ENCODE measurements around the gene LSM14A.
"Not testable (repeated sequence)": the region's sequence is repeated elsewhere in the genome, so short reads cannot be mapped to it uniquely, and the experiment has no call there.

LSM14A gene

DNA sequence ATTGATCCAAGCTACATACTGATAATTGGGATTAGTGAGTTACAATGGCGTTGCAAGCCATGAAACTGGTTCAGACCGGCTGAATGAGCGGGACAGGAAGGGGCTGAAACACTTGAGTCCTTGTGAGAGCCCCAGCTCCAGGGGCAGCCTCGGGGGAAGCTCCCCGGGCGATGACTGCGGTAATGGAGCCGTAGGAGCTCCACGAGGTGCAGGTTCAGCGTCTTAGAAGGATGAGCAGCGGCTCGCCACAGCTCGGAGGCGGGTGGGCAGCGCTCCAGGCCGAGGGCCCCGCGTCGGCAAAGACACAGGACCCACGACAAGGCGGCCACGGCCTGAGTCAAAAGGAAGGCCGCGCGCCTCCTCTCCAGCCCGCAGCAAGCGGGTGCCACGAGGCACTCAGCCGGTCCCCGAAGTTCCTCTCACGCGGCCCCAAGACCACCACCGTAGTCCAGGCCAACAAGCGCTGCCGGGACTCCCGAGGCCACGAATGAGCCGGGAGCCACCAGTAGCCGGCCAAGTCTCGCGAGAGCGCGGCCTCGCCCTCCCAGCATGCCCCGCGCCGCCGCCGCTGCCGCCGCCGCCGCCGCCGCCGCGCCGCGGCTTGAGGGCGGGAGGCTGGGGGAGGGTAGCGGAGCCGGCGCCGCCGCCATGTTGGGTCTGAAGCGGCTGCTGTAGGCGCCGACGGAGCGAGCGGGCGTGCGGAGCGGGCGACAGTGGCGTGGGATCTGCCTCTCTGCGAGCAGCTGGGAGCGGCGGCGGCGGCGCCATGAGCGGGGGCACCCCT, at the start of gene LSM14A:
Gene LSM14A, plus strand, starts transcription at position 628 of the 784 bp plus-strand sequence. Its CDS starts 139 bp downstream, at position 767.
- peak; percentile 92 for DNase-seq

DNA sequence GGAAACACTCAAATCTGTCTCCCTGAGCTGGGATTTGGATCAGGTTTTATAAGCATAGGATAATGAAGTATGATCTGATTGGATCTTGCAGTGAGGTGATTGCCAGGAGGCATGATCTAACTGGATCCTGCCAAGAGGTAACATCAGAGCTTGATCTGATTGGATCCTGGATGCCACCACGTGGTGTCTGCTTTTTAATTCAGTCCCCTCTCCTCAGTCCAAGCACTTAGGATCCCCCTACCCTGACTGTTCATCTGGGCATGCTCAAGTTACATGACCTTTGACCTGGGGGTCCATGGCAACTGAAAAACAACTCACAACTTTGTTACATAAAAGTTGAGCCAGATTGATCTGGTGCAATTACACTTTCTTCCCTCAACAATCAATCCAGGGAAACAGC, 47.5 kb upstream of the LSM14A start:
- no peak for DNase-seq

DNA sequence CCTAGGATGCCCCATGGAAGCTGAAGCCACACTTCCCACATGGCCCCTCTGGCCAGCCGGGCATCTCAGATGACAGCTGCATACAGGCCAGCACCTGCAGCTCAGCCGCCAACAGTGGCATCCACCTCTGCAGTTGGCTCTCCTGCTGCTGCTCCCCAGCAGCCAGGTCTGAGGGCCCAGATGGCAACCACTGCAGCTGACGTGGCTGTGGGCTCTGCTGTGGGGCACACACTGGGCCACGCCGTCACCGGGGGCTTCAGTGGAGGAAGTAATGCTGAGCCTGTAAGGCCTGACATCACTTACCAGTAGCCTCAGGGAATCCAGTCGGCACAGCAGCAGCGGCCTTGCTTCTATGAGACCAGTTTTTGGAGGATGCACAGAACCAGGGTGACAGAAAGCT, 45.3 kb upstream of the LSM14A start:
- DNase-seq = no peak

DNA sequence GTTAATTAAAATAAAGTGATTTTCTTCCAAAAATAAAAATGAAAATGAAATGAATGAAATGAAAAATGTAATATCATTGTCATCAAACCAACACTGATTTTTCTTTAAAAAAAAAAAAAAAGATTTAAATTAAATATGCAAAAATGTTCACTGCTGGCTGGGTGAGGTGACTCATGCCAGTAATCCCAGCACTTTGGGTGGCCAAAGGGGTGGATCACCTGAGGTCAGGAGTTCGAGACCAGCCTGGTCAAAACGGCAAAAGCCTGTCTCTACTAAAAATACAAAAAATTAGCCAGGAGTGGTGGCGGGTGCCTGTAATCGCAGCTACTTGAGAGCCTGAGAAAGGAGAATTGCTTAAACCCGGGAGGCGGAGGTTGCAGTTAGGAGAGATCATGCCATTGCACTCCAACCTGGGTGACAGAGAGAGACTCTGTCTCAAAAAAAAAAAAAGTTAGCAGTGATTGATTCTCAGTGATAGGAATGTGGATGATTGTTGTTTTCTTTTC, 44.6 kb upstream of the LSM14A start:
- DNase-seq = no peak

DNA sequence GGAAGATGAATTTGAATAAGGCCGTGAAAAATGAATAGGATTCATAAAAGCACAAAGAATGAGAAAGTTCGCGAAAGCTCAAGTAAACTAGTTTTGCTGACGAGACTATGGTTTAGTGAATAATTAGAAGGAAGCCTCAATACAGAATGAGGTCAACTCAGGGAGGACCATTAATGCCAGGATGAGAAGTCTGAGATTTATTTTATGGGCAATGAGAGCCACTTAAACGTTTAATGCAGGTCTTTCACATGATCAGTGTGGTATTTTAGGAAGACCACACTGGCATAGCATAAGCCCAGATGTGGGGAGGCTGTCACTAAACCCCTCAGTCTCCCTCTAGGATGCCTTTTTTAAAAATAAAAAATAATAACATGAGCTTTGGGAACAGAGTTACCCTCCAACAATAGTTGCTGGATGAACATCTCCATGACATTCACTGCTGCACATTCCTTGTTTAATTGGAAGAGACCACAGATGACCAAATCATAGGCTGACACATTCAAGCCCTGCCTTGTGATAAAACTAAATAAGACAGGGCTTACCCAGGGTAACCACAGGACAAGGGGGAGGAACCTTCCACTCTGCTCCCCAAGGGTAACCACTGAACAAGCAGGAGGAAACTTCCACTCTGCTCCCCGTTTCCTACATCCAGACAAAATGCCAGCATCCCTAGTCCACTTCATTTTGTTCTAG, 43.6 kb upstream of the LSM14A start:
- no peak for DNase-seq

DNA sequence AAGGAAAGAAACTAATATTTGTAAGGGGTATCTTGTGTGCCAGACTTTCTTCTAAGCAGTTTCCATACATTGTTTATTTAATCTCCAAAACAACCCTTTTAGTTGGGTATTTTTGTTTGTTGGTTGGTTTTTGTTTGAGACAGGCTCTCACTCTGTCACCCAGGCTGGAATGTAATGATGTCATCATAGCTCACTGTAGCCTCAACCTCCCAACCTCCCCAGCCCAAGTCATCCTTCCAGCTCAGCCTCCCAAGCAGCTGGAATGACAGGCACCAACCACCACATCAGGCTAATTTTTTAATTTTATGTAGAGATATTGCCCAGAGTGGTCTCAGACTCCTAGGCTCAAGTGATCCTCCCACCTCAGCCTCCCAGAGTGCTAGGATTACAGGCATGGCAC, 41.2 kb upstream of the LSM14A start:
- no peak for DNase-seq

DNA sequence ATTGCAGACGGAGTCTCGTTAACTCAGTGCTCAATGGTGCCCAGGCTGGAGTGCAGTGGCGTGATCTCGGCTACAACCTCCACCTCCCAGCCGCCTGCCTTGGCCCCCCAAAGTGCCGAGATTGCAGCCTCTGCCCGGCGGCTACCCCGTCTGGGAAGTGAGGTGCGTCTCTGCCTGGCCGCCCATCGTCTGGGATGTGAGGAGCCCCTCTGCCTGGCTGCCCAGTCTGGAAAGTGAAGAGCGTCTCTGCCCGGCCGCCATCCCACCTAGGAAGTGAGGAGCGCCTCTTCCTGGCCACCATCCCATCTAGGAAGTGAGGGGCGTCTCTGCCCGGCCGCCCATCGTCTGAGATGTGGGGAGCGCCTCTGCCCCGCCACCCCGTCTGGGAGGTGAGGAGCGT, 40.2 kb upstream of the LSM14A start:
- not testable (repeated sequence) for DNase-seq

DNA sequence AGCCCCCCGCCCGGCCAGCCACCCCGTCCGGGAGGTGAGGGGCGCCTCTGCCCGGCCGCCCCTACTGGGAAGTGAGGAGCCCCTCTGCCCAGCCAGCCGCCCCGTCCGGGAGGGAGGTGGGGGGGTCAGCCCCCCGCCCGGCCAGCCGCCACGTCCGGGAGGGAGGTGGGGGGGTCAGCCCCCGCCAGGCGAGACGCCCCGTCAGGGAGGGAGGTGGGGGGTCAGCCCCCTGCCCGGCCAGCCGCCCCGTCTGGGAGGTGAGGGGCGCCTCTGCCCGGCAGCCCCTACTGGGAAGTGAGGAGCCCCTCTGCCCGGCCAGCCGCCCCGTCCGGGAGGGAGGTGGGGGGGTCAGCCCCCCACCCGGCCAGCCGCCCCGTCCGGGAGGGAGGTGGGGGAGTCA, 39.6 kb upstream of the LSM14A start:
- DNase-seq = not testable (repeated sequence)

DNA sequence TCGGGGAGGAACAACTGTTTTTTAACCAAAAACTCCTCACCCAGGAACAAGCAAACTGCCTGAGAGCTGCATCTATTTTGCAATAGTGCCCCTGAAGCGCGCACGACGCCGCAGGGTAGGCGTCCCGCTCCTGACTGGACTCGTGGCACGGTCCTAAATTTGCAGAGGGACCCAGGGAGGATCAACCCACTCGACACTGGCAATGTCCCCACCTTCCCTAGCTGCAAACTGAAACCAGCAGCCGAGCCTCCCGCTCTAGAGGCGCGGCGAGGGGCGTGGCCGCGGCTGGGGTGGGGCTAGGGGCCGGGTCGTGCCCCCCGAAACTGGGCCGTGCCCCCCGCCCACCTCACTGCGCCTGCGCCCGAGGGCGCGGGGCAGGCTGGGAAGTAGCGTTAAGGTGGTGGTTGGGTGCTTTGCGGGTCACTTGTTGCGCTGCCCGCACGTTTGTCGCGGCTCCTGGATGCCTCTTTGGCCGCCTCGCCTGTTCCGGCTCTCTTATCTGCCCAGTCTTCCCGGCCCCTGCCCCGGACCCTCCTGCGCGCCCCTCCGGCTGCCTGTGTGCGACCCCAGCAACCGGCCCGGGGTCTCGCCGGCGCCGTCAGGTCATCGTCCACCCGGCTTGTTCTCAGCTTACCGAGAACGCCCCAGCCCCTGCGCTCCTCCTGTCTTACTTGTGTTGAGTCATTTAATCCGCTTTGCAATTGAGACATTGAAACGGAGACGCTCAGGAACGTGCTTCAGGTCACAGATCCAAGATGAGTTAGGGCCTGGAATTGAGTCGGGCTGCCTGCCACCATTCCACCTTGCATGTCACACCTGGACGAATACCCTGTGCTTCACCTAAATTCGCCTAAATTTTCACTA, 37.9 kb upstream of the LSM14A start:
- DNase-seq = peak; percentile 91

DNA sequence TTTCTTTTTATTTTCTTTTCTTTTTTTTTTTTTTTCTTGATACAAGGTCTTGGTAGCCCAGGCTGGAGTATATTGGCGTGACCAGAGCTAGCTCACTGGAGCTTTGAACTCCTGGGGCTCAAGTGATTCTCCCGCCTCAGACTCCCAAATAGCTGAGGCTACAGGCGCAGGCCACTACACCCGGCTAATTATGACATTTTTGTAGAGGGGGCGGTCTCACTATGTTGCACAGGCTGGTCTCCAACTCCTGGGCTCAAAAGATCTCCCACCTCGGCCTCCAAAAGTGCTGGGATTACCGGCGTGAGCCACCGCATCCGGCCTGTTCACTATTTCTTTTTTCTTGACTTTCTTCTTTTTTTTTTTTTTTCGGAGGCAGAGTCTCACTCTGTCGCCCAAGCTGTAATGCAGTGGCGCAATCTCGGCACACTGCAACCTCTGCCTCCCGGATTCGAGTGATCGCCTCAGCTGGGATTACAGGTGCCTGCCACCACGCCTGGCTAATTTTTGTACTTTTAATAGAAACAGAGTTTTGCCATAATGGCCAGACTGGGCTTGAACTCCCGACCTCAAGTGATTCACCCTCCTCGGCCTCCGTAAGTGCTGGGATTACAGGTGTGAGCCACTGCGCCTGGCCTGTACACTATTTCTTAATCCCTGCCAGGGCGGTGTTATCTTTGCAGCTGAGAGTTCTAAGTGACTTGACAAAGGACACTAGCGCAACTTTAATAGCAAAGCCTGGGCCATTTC, 37.1 kb upstream of the LSM14A start:
- no peak for DNase-seq

DNA sequence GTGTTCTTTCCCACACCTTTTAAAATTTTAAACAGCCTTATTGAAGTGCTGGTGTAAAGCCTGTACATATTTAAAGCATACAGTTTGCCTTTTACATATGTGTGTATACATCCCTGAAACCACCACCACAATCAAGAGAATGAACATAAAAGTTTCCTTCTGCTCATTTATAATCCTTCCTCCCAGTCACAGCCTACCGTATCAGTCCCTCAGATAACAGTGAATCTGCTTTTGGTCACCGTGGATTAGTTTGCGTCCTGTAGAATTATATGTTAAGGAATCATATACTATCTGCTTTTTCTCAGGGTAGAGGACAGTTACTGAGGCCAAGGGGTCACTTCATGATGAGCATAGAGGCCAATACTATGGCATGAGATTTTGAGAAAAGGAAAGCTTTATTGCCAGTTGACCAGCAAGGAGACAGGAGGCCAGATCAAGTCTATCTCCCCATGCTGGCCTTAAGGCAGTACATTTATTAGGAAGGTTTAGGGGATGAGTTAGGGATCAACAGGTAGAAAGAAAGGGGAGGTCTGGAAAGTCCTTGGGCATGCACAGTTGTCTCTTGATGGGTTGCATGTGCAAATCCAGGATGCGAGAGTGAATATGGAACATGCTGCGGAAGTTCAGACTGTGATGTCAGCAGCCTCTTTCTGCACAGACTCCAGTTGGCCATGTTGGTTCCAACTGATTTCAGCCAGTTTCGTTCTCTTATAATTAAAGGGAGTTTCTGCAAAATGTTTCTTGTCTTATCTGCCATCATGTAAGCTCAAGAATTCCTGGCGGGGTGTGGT, 36.3 kb upstream of the LSM14A start:
- no peak for DNase-seq

DNA sequence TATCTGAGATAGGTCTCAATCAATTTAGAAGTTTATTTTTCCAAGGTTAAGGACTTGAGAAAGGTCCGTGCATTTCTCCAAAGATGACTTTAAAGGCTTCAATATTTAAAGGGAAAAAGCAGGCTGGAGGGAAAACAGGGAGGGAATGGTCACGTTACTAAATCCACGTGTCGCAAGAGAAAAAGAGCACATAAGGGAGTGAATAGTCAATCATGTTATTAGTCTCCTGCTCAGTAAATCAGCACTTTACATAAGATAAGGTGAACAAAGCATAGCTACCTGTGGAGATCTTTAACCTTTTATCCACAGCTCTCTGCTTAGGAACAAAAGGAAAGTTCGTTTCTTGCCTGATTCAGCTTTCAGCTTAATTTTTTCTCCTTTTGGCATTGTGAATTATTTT, 31.3 kb upstream of the LSM14A start:
- no peak for DNase-seq

DNA sequence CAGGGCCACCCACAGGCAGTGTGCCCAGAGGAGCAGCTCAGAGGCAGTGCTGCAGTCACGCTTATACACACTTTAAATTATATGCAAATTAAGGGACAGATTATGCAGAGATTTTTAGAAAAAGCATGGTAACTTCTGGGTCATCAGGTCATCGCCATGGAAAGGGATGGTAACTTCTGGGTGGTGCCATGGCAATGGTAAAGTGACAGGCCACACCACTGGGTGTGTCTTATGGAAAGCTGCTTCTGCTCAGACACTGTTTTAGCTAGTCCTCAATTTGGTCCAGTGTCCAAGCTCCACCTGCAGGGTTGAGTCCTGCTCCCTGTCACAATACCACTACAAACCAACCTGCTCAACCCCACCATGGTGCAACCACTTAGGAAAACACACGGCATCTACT, 29.9 kb upstream of the LSM14A start:
- DNase-seq = no peak

DNA sequence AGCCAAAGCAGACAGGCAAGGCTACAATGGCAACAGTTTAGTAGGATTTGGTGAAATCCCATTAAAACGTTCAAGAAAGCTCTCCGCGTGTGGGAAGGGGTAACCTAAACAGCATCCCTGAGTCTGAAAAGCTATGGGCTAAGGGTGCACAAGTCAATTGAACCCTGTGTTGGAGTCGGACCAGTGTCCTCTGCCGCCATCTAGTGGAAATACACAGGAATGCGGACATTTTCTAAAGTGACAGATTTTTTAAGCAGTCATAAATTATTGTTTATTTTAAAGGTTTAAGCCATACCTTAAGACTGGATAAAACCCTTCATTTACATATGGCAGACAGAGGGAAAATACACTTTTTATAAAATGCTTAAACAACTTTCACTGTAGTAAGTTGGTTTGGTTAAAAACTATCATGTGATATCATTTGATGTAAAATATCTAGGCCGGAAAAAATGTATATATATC, 26.5 kb upstream of the LSM14A start:
- peak; percentile 68 for DNase-seq

DNA sequence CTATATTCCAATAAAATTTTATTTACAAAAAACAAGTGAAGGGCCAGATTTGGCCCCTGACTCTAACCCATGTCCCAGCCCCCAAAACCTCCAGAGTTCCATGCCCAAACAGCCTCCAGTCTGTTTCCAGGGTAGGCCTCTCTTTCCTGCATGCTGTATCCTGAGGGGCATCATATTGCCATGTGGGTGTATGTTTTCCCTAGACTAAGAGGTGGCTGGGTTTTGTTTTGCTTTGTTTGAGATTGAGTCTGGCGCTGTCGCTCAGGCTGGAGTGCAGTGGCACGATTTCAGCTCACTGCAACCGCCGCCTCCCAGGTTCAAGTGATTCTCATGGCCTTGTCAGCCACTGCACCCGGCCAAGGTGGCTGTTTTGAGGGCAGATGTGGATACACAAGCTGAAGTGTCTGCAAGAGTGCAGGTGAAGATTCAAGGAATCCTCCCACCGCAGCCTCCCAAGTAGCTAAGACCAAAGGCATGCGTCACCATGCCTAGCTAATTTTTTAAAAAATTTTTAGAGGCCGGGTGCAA, 23.6 kb upstream of the LSM14A start:
- DNase-seq = no peak

DNA sequence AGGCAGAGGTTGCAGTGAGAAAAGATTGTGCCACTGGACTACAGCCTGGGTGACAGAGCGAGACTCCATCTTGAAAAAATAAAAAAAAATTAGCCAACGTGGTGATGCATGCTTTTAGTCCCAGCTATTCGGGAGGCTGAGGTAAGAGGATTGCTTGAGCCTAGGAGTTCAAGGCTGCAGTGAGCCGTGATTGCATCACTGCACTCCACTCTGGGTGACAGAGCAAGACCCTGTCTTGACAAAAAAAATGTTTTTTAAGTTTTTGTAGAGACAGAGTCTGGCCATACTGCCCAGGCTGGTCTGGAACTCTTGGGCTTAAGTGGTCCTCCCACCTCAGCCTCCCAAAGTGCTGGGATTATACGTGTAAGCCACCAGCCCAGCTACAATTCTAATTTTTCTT, 22.4 kb upstream of the LSM14A start:
- DNase-seq = no peak

DNA sequence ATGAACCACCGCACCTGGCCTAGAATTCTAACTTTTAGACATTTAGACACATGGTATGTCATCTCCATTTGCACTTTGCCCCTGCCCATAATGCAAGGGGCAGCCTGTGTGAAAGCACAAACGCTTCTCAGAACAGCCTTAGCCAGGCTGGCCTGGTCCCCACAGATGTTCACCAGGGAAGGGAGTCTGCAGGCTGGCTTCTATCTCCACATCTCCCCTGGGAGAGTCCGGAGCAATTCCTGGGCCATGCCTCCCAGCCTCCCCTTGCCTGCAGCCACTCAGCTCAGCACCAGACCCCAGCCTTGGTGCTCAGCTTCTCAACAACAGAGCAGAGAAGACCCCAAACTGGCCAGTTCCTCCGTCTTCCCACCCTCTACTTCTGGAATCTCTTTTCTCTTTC, 21.7 kb upstream of the LSM14A start:
- no peak for DNase-seq

DNA sequence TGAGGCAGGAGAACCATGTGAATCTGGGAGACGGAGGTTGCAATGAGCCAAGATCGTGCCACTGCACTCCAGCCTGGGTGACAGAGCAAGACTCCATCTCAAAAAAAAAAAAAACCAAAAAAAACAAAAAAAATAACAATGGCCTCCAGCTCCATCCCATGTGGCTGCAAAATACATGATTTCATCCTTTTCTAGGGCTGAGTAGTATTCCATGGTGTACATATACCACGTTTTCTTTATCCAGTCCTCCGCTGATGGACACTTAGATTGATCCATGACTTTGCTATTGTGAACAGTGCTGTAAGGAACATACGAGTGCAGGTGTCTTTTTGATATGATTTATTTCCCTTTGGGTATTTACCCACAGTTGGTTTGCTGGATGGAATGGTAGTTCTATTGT, 20.9 kb upstream of the LSM14A start:
- DNase-seq = no peak

DNA sequence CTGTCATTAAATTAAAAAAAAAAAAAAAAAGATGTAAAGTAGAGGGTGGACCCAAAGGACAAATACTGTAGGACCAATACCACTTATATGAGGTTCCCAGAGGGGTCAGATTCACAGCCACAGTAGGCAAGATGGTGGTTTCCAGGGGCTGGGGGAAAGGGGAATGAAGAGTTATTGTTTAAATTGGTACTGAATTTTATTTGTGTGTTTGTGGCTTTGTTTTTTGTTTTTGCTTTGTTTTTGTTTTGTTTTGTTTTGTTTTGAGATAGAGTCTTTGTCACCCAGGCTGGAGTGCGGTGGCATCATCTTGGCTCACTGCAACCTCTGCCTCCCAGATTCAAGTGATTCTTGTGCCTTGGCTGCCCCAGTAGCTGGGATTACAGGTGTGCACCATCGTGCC, 17.9 kb upstream of the LSM14A start:
- DNase-seq = no peak

DNA sequence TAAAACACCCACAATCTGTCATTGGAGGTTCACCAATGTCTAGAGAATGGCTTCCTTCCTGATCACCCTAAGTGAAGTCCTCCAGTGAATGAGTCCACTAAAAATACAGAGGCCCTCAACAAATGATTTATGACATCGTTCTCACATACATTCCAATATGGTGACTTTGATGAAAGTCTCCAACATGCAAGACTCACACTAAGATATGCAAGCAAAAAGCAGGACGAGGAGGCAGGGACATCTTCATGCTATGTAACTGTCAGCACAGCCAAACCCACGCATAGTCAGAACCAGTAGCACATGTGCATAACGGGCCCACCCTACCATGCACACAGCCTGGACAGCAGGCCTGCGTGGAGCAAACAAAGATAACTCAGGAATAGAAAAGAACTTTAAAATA, 16.6 kb upstream of the LSM14A start:
- no peak for DNase-seq

DNA sequence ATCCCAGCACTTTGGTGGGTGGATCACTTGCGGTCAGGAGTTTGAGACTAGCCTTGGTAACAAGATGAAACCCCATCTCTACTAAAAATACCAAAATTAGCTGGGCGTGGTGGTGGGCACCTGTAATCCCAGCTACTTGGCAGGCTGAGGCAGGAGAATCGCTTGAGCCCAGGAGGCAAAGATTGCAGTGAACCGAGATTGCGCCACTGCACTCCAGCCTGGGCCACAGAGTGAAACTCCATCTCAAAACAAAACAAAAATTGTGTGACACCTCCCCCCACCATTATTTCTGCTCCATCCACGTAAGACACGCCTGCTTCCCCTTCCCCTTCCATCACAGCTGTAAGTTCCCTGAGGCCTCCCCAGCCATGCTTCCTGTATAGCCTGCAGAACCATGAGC, 13.3 kb upstream of the LSM14A start:
- DNase-seq = not testable (repeated sequence)

Data from CD4-positive, alpha-beta T cell treated with Interleukin-4 for 4 hours (primary cell).